Measurements from ENCODE around the gene MLXIP.
"Not testable (repeated sequence)": the region's sequence is repeated elsewhere in the genome, so short reads cannot be mapped to it uniquely, and the experiment has no call there.

Gene MLXIP

GRCh38 chr12:122054842-122055520, 23.6 kb upstream of the MLXIP start:
- DNase-seq: no peak

DNA sequence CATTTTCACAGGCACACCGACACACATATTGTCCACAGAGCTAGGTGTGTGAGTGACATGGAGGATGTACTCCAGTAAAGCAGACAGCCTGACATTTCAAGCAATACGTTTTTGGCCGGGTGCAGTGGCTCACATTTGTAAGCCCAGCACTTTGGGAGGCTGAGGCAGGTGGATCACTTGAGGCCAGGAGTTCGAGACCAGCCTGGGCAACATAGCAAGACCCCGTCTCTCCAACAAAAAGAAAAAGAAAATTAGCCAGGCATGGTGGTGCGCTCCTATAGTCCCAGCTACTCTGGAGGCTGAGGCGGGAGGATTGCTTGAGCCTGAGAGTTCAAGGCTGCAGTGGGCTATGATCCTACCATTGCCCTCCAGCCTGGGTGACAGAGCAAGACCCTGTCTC, 22.1 kb upstream of the MLXIP start:
- not testable (repeated sequence) for DNase-seq

GRCh38 chr12:122057007-122057735, 21.4 kb upstream of the MLXIP start:
- no peak for DNase-seq

DNA sequence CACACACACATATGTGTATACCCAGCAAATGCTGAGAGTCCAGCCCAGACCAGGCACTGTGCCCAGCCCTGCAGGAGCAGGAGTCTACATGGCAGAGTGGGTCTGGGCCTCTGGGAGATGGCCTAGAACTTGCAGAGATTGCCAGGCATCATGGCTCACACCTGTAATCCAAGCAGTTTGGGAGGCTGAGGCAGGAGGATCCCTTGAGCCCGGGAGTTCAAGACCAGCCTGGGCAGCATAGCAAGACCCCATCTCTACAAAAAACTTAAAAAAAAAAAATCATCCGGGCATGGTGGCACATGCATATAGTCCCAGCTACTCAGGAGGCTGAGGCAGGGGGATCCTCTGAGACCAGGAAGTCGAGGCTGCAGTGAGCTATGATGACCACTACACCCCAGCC, 20.8 kb upstream of the MLXIP start:
- DNase-seq: no peak

GRCh38 chr12:122058549-122059149, 19.9 kb upstream of the MLXIP start:
- DNase-seq: no peak

GRCh38 chr12:122059203-122059960, 19.2 kb upstream of the MLXIP start:
- DNase-seq: no peak

GRCh38 chr12:122060081-122060501, 18.5 kb upstream of the MLXIP start:
- DNase-seq: no peak

DNA sequence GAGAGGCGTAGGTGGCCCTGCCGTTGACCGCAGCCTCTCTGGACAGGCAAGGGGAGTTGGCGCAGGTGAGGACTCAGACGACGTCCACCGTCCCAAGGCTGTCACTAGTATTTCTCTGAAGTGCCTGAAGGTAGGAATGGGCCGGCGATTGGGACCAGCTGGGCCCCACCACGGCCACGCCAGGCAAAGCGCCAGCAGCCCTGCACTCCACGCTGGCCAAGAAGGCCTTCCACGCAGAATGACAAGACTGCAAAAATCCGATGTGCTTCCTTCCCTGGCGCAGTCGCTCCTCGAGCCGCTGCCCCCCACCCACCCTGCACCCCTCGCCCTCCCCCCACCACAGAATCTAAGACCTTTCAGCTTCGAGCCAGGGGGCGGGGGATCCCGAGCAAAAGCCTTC, 17.3 kb upstream of the MLXIP start:
- DNase-seq: no peak

- no peak for DNase-seq
These were observed 15.5 kb upstream of the MLXIP start for GRCh38 chr12:122062832-122063693.

GRCh38 chr12:122063694-122064024, 14.9 kb upstream of the MLXIP start:
- no peak for DNase-seq

DNA sequence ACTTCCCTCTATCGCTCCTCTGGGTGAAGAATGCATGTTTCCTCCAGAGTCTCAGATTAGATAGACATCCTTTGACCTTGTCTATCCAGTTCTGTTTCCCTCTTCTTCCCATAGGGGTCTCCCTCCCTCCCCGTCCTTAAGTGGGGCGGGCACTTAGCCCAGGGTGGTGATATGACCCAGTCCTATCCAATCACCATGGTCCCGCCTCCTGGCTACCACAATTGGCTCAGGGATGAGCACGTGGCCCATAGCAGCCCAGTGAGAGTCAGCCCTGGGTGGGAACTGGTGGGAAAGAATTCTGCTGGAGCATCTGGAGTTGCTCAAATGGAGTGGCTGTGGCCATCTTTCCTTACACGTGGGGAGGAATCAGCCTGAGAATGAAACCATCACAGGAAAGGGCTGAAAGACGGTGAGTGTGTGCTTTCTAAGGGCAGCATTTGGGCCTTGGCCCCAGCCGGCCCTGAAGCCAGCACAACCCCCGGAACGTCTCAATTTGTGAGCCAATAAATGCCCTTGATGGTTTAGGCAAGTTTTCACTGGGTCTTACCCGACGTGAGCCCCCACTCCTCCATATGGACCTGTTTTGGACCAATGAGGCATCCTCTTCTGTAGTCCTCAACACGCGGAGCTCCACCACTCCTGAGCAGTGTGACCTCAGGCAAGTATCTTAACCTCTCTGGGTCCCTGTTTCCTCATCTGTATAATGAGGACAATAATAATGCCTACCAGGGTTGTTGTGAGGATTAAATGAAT, 14.4 kb upstream of the MLXIP start:
- DNase-seq: peak; percentile 84

DNA sequence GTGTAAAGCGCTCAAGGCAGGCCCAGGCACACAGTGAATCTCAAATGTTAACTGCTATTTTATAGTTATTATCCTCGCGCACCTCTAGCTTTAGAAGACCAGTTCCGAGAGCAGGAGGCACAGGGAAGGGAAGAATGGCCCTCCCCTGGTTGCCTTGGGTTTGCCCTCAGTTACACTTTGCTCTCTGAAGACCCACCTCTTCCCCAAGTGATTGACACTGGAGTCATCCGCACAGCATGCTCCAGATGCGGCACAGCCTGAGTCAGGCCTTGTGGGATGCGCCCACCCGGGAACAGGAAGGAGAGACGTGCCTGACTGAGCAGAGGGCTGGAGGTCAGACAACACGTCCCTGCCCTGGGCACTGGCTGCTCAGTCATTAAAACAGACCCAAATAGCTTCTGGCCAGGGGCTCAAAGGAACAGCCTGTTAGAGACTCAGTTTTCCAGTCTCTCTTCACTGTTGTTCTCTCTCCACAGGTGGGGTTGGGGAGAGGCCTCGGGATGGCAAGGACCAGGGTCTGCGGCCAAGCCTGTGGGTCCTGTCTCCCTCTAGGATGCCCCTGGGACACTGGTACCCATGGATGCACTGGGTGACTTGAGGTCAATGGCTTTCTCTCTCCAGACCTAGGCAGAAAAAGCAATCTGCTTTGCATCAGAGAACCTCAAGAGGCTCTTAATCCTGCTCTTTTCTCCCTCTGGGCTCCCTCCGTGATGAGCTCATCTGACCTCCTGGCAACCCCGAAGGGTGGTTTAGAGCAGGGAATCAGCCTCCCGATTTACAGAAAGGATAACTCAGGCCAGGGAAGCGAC, 13.6 kb upstream of the MLXIP start:
- no peak for DNase-seq

DNA sequence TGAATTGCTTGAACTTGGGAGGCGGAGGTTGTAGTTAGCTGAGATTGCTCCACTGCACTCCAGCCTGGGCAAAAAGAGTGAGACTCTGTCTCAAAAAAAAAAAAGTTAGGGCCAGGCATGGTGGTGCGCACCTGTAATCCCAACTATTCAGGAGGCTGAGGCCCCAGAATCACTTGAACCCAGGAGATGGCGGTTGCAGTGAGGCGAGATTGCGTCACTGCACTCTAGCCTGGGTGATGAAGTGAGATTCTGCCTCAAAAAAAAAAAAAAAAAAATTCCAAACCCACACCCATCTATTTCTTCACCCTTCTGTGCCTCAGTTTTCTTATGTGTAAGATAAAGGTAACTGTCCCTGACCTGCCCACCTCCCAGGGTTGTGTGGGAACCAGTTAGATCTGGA, 11.0 kb upstream of the MLXIP start:
- no peak for DNase-seq

DNA sequence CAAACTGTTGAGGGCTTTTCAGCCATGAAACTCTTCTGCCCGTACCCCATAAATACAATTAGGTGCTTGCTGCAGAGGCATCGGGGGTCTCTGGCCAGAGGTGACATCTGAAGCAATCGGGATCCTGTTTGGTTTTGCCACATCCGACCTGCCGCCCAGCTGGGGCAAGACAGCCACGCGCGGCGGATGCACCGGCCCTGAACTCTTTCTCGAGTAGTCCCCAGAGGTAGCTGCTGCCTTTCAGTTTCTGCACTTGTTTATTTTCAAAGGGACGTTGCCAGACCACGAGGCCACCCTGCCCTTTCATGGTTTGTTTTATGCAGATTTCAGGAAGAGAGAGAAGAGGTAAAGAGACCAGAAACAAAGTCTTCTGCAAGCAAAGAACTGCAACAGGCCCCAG, 10.6 kb upstream of the MLXIP start:
- DNase-seq: no peak

- DNase-seq: no peak
These were observed 6.3 kb upstream of the MLXIP start for GRCh38 chr12:122072031-122072970.

DNA sequence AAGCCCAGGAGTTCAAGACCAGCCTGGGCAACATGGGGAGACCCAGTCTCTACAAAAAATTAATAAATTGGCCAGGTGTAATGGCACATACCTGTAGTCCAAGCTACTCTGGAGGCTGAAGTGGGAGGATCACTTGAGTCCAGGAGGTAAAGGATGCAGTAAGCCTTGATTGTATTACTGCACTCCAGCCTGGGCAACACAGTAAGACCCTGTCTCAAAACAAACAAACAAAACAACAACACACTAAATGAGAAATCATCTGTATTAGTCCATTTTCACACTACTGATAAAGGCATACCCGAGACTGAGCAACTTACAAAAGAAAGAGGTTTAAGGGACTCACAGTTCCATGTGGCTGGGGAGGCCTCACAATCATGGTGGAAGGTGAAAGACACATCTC, 4.7 kb upstream of the MLXIP start:
- no peak for DNase-seq

DNA sequence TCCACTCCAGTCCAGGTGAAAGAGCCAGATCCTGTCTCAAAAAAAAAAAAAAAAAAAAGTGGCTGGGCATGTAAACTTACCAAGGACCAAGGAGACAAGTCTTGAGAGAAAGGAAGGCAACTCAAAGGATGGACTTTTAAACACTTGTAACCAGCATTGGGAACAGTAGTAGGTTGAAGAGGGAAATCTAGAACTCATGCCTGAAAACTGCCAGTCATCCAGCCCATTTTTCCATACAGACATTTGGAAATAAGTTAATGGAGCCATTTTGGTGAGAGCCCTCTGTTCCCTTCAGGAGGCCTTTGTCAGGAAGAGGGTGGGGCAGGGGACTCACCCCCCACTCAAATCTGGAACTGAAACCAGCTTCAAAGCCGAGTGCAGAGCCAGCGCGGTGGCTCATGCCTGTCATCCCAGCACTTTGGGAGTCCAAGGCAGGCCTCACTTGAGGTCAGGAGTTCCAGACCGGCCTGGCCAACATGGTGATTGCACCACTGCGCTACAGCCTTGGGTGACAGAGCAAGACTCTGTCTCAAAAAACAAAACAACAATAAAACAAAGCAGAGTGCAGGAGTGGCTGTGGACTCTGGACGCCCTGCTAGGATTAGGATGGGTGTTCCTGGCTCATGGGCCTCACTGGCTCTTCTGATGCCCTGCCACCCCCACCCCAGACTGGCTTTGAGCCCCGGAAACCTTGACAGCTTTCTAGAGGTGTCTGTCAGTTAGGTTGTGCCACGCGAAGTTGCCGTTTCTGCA, 1.6 kb upstream of the MLXIP start:
- DNase-seq: no peak

DNA sequence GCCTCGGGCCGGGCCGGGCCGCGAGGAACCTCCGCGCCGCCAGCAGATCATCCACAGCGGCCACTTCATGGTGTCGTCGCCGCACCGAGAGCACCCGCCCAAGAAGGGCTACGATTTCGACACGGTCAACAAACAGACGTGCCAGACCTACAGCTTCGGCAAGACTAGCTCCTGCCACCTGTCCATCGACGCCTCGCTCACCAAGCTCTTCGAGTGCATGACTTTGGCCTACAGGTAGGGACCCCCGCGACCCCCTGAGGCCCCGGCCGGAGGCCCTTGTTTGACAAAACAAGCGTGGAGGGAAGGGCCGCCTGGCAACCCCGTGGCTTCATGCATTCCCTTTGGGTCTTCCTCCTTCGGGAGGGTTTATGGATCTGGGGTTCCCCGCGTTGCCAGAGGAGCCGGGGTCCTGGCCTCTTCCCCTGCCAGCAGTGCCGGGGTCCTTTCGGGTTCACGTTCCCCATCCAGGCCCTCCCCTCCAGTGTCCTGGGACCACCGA, 526 bp downstream of the MLXIP start:
- DNase-seq: peak; percentile 23

DNA sequence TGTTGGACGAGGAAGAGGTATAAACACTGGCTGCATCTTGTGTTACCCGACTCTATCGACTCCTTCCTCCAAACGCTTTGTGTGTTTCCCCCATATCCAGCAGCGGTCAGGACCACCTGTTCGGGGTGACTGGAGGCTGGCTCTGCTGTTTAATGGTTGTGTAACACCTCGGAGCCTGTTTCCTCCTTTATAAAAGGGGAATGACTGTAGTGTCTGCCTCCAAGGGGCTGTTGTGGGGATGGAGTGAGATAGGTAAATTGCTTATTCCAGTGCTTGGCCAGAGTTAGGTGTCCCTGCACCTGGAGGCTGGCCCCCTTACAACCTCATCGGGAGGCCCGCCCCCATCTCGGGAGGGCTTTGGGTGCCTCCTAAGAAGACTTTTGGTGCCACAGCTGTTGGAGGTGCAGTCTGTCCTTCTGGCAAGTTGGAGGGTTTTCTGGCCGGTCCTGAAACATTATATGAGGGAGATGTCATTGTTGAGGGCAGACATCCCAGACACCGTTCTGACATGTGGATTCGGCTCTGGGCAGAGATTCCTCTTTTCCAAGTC, 1.1 kb downstream of the MLXIP start:
- DNase-seq: peak; percentile 25

Measured in NCI-H2171 treated with DMSO at 0.1 percent for 48 hours (cell line).